Gastrocnemius medialis (tissue), 4 donors: ENCODE results near the gene ERICH6B.

Source experiments
- CTCF ChIP-seq, 5 experiments: fragments of 450-650 bp in 3 of 5; fragments of 200-600 bp in 2 of 5; sonication (generic) in 2 of 5; IDR thresholded peaks in 4 of 5; conservative IDR thresholded peaks in 1 of 5; 1 replicate in 4 of 5; 2 replicates in 1 of 5; pipeline ENCODE4 v1.5.1; 2016 to 2019; ENCODE audit warnings: antibody characterized with exemption in 5 of 5, mild to moderate bottlenecking in 3 of 5, moderate library complexity in 3 of 5
- POLR2A ChIP-seq, 2 donors: fragments of 450-650 bp; IDR thresholded peaks; one replicate each; pipeline ENCODE4 v1.6.1; 2017; ENCODE audit warnings: antibody characterized with exemption in 2 of 2, mild to moderate bottlenecking in 2 of 2, moderate library complexity in 2 of 2

GRCh38 chr13:45582408-45583076 is 33.0 kb downstream of the ERICH6B start:
- TF ChIP-seq POLR2A (IDR thresholded peaks at IDR 0.05) (no peak), CTCF (IDR thresholded peaks at IDR 0.05 in 4 of 5, conservative IDR thresholded peaks at IDR 0.05 in 1 of 5) (no peak)
